Muscle layer of duodenum (tissue), 2 donors: ENCODE results near the gene CHRNB1.

Source experiments
- H3K27ac ChIP-seq: one replicate; pipeline ENCODE4 v1.7.0; 2013; ENCODE audit warnings: mild to moderate bottlenecking, low read length
- H3K27me3 ChIP-seq: one replicate; pipeline ENCODE4 v1.7.0; 2013; ENCODE audit warnings: low read depth, mild to moderate bottlenecking, control low read depth, low read length
- H3K36me3 ChIP-seq, 2 donors: one replicate each; pipeline ENCODE4 v1.7.0; 2013; ENCODE audit warnings: low read length in 2 of 2, control low read depth in 1 of 2, mild to moderate bottlenecking in 1 of 2; ENCODE audit not compliant: insufficient read depth in 2 of 2, control insufficient read depth in 1 of 2
- H3K4me1 ChIP-seq, 2 donors: one replicate each; pipeline ENCODE4 v1.7.0; 2013; ENCODE audit warnings: low read length in 2 of 2, mild to moderate bottlenecking in 2 of 2, control low read depth in 1 of 2, moderate library complexity in 1 of 2; ENCODE audit not compliant: insufficient read depth in 2 of 2, control insufficient read depth in 1 of 2
- H3K4me3 ChIP-seq, 2 donors: one replicate each; pipeline ENCODE4 v1.7.0; 2013; ENCODE audit warnings: low read length in 2 of 2, low read depth in 1 of 2, mild to moderate bottlenecking in 1 of 2
- H3K9me3 ChIP-seq, 2 donors: one replicate each; pipeline ENCODE4 v1.7.0; 2013; ENCODE audit warnings: low read length in 2 of 2, control low read depth in 1 of 2, mild to moderate bottlenecking in 1 of 2; ENCODE audit not compliant: control insufficient read depth in 1 of 2
- donor health status: healthy.

CHRNB1 gene

GRCh38 chr17:7417056-7417655, 27.7 kb upstream of the CHRNB1 start:
- no peaks in the 10 kb centered on the region for H3K4me1 ChIP-seq
- no peaks in the 10 kb centered on the region for H3K9me3 ChIP-seq
- H3K27ac ChIP-seq: no peak overlapping the region
- no peaks in the 10 kb centered on the region for H3K27me3 ChIP-seq
- H3K4me3 ChIP-seq: no peak overlapping the region
- peaks cover 0 to 19% of the 10 kb centered on the region in 2 donors for H3K36me3 ChIP-seq

GRCh38 chr17:7418472-7419152, 26.2 kb upstream of the CHRNB1 start:
- no peaks in the 10 kb centered on the region for H3K4me1 ChIP-seq
- no peak overlapping the region for H3K4me3 ChIP-seq
- peaks cover 0 to 19% of the 10 kb centered on the region in 2 donors for H3K36me3 ChIP-seq
- H3K27me3 ChIP-seq: no peaks in the 10 kb centered on the region
- H3K9me3 ChIP-seq: no peaks in the 10 kb centered on the region
- H3K27ac ChIP-seq: no peak overlapping the region

- Histone ChIP-seq H3K4me3 (no peak within 1 kb of the TSS), H3K27me3 (no peaks in the 10 kb centered on the region), H3K9me3 (no peaks in the 10 kb centered on the region), H3K27ac (no peak within 1 kb of the TSS), H3K36me3 (peaks cover 0 to 15% of the 10 kb centered on the region in 2 donors), H3K4me1 (no peaks in the 10 kb centered on the region)
Measured at GRCh38 chr17:7419819-7420610, 24.8 kb upstream of the CHRNB1 start, which contains the start of gene SPEM1. Gene SPEM1 (plus strand): TSS chr17:7420324. CDS start chr17:7420385, 61 bp downstream.

- H3K4me1 ChIP-seq: no peaks in the 10 kb centered on the region
- no peaks in the 10 kb centered on the region for H3K27me3 ChIP-seq
- no peak overlapping the region for H3K4me3 ChIP-seq
- H3K36me3 ChIP-seq: peaks cover 0 to 6% of the 10 kb centered on the region in 2 donors
- no peak overlapping the region for H3K27ac ChIP-seq
- H3K9me3 ChIP-seq: no peaks in the 10 kb centered on the region
Measured at GRCh38 chr17:7421186-7421585, 23.7 kb upstream of the CHRNB1 start.

GRCh38 chr17:7423679-7424078, 21.2 kb upstream of the CHRNB1 start:
- H3K9me3 ChIP-seq: no peaks in the 10 kb centered on the region
- H3K36me3 ChIP-seq: no peaks in the 10 kb centered on the region
- H3K4me3 ChIP-seq: no peak overlapping the region
- no peak overlapping the region for H3K27ac ChIP-seq
- H3K4me1 ChIP-seq: no peaks in the 10 kb centered on the region
- no peaks in the 10 kb centered on the region for H3K27me3 ChIP-seq

GRCh38 chr17:7425316-7425715, 19.5 kb upstream of the CHRNB1 start, which contains the start of gene SPEM2:
Gene SPEM2 (plus strand): TSS chr17:7425616. CDS start chr17:7425689, 73 bp downstream.
- Histone ChIP-seq H3K27ac (no peak within 1 kb of the TSS), H3K4me3 (no peak within 1 kb of the TSS), H3K36me3 (no peaks in the 10 kb centered on the region), H3K27me3 (no peaks in the 10 kb centered on the region), H3K4me1 (no peaks in the 10 kb centered on the region), H3K9me3 (no peaks in the 10 kb centered on the region)

- Histone ChIP-seq H3K27ac (no peak overlapping the region), H3K36me3 (no peaks in the 10 kb centered on the region), H3K4me3 (no peak overlapping the region), H3K27me3 (no peaks in the 10 kb centered on the region), H3K4me1 (no peaks in the 10 kb centered on the region), H3K9me3 (no peaks in the 10 kb centered on the region)
Measured at GRCh38 chr17:7425756-7426155, 19.1 kb upstream of the CHRNB1 start.

- no peaks in the 10 kb centered on the region for H3K36me3 ChIP-seq
- no peak overlapping the region for H3K4me3 ChIP-seq
- H3K27ac ChIP-seq: no peak overlapping the region
- H3K4me1 ChIP-seq: no peaks in the 10 kb centered on the region
- H3K27me3 ChIP-seq: no peaks in the 10 kb centered on the region
- H3K9me3 ChIP-seq: no peaks in the 10 kb centered on the region
Measured at GRCh38 chr17:7426203-7426863, 18.5 kb upstream of the CHRNB1 start.

- Histone ChIP-seq H3K4me1 (no peaks in the 10 kb centered on the region), H3K27me3 (no peaks in the 10 kb centered on the region), H3K36me3 (no peaks in the 10 kb centered on the region), H3K4me3 (no peak overlapping the region), H3K27ac (no peak overlapping the region), H3K9me3 (no peaks in the 10 kb centered on the region)
Measured at GRCh38 chr17:7426896-7427489, 17.9 kb upstream of the CHRNB1 start.

- H3K36me3 ChIP-seq: no peaks in the 10 kb centered on the region
- no peaks in the 10 kb centered on the region for H3K27me3 ChIP-seq
- H3K9me3 ChIP-seq: no peaks in the 10 kb centered on the region
- no peak overlapping the region for H3K27ac ChIP-seq
- no peaks in the 10 kb centered on the region for H3K4me1 ChIP-seq
- H3K4me3 ChIP-seq: no peak overlapping the region
Measured at GRCh38 chr17:7427549-7427948, 17.3 kb upstream of the CHRNB1 start.

- no peak within 1 kb of the TSS for H3K4me3 ChIP-seq
- H3K9me3 ChIP-seq: no peaks in the 10 kb centered on the region
- no peak within 1 kb of the TSS for H3K27ac ChIP-seq
- H3K27me3 ChIP-seq: no peaks in the 10 kb centered on the region
- no peaks in the 10 kb centered on the region for H3K4me1 ChIP-seq
- H3K36me3 ChIP-seq: no peaks in the 10 kb centered on the region
Measured at GRCh38 chr17:7428557-7428956, 16.3 kb upstream of the CHRNB1 start, which contains the start of gene SPEM3. Gene SPEM3 (plus strand): TSS chr17:7428857. CDS start chr17:7428903, 46 bp downstream.
